HL-60 (cell line): ENCODE data around the gene NIBAN1.

Experiments used
- DNase-seq, 2 experiments: peaks; one replicate each; pipeline ENCODE4 v3.0.0-alpha.2; 2010 to 2020; ENCODE audit warnings: low read depth in 1 of 2, low spot score in 1 of 2
- H3K27ac ChIP-seq: fragments of 250-450 bp; sonication (Bioruptor Pico); replicated peaks from 2 replicates; pipeline ENCODE4 v1.5.1; 2020; ENCODE audit warnings: mild to moderate bottlenecking, moderate library complexity
- H3K27me3 ChIP-seq: fragments of 250-450 bp; sonication (Bioruptor Pico); 2 replicates; pipeline ENCODE4 v1.5.1; 2021; ENCODE audit warnings: mild to moderate bottlenecking, moderate library complexity; ENCODE audit not compliant: insufficient read depth, poor library complexity, severe bottlenecking
- H3K4me3 ChIP-seq: replicated peaks from 2 replicates; pipeline ENCODE4 v1.5.1; 2011; ENCODE audit warnings: mild to moderate bottlenecking, control low read depth, low read length; ENCODE audit not compliant: insufficient read depth
- CTCF ChIP-seq: IDR thresholded peaks from one replicate; pipeline ENCODE4 v1.5.1; 2011; ENCODE audit warnings: low read length, control low read depth, inconsistent platforms; ENCODE audit not compliant: insufficient read depth
- GABPA ChIP-seq: IDR thresholded peaks from 2 replicates; pipeline ENCODE4 v1.6.1; 2012; ENCODE audit warnings: low read depth
- POLR2AphosphoS5 ChIP-seq: IDR thresholded peaks from 2 replicates; pipeline ENCODE4 v1.6.1; 2012; ENCODE audit warnings: low read depth
- REST ChIP-seq: IDR thresholded peaks from 2 replicates; pipeline ENCODE4 v1.6.1; 2012; ENCODE audit warnings: low read depth; ENCODE audit not compliant: insufficient replicate concordance
- SPI1 ChIP-seq: IDR thresholded peaks from 2 replicates; pipeline ENCODE4 v1.6.1; 2012; ENCODE audit warnings: low read depth, mild to moderate bottlenecking, borderline replicate concordance
- long read RNA-seq: library from polyadenylated mRNA; unstranded; transcript quantifications from one replicate; pipeline ENCODE4 v2.0.0, GENCODE V29; 2020

Gene NIBAN1
- long read RNA-seq, full-length matches to known transcripts, result 300 of 356 reads
- long read RNA-seq, partial matches to known transcripts, result 16 of 356 reads
- long read RNA-seq, other reads (novel, unspliced or antisense), result 40 of 356 reads

GRCh38 chr1:184974056-184974836 lies at the start of gene NIBAN1:
TSS of gene NIBAN1 (minus strand) at chr1:184974508. CDS start at chr1:184974356, 152 bp downstream.
- no peaks in the 10 kb centered on the region for H3K27me3 ChIP-seq
- peak; percentile 35 to 78 for DNase-seq
- H3K27ac ChIP-seq, result peak within 1 kb of the TSS; percentile 77
- TF ChIP-seq REST (peak; percentile 36), SPI1 (peak; percentile 43; the same call in 1 of the 2 replicates), GABPA (no peak; the same call in 1 of the 2 replicates), POLR2AphosphoS5 (peak; percentile 81; the same call in 1 of the 2 replicates)
- peak within 1 kb of the TSS; percentile 64 for H3K4me3 ChIP-seq

- DNase-seq, result no peak
- no peak for TF ChIP-seq POLR2AphosphoS5
- Histone ChIP-seq H3K27me3 (no peaks in the 10 kb centered on the region), H3K27ac (no peak overlapping the region), H3K4me3 (no peak overlapping the region)
Observed at GRCh38 chr1:185017966-185018365, 43.7 kb upstream of the NIBAN1 start.

- Histone ChIP-seq H3K4me3 (no peak overlapping the region), H3K27me3 (no peaks in the 10 kb centered on the region), H3K27ac (no peak overlapping the region)
- TF ChIP-seq REST, result no peak
- TF ChIP-seq GABPA, result no peak
- TF ChIP-seq SPI1, result no peak
- no peak for TF ChIP-seq CTCF
- TF ChIP-seq POLR2AphosphoS5, result no peak
- DNase-seq, result peak; percentile 35 to 56
Observed at GRCh38 chr1:185017338-185017737, 43.0 kb upstream of the NIBAN1 start.

- H3K27ac ChIP-seq, result no peak overlapping the region
- TF ChIP-seq GABPA (no peak), CTCF (no peak), POLR2AphosphoS5 (no peak), REST (no peak), SPI1 (no peak)
- DNase-seq, result no peak
- H3K4me3 ChIP-seq, result no peak overlapping the region
- no peaks in the 10 kb centered on the region for H3K27me3 ChIP-seq
Observed at GRCh38 chr1:185016880-185017279, 42.6 kb upstream of the NIBAN1 start.
